Fibroblast of skin of right biceps (primary cell): Measurements from ENCODE around the gene TIE1.

Experiments used
- DNase-seq: peaks from one replicate; pipeline ENCODE4 v3.0.0-alpha.2; 2013

TIE1 gene

GRCh38 chr1:43300378-43301094 is at the start of gene TIE1:
TIE1 (plus strand) TSS chr1:43300982; CDS start chr1:43301072, 90 bp downstream.
- DNase-seq: no peak

GRCh38 chr1:43251024-43251423 is 49.8 kb upstream of the TIE1 start:
- no peak for DNase-seq

GRCh38 chr1:43252225-43252624 is 48.6 kb upstream of the TIE1 start:
- no peak for DNase-seq

GRCh38 chr1:43253173-43253572 is 47.6 kb upstream of the TIE1 start:
- no peak for DNase-seq

DNA sequence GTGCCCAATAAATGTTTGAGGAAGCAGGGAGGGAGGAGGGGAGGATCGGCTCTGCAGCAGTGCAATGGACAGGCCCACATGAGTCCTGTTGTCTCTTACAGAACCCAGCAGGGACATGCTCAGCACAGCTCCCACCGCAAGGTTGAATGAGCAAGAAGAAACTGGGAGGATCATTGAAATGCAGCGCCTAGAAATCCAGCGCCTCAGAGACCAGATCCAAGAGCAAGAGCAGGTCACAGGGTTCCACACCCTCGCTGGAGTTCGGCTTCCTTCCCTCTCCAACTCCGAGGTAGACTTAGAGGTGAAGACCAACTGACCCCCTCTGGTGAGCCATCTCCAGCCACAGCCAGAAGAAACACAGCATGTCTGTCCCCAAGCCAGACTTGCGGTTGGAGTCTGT is 46.9 kb upstream of the TIE1 start:
- DNase-seq: no peak

DNA sequence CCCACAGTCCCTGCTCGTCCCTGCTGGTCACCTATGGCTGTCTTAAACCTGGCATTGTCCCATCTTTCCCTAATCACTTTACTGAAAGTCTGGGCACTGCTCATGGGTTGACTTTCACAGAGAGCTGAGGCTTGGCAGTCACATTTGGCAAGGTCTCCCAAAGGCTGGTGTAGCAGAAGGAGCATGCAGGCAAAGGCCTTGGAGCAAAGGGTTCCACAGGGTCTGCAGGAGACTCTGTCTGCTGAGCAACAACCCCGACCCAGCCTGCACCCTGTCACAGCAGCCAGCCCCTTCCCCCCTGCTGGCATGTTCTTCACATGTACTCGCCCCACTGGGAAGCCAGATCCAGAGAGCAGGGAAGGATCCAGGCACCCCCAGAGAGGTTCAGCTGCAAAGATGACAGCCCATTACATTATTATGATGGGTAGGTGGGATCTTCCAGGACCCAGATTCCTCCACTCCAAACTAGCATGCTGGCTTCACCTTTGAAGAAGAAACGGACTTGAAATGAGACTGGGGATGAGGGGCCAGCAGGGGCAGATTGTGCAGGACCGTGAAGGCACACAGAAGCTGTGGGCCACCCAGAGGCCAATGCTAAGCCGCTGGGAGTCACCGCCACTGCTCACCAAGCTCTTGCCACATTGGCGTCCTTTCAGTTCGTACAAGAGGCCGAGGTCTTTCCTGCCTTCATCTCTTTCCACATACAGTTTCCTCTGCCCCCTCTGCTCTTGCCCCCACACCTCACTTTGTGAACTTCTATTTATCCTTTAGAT is 45.2 kb upstream of the TIE1 start:
- DNase-seq: no peak

DNA sequence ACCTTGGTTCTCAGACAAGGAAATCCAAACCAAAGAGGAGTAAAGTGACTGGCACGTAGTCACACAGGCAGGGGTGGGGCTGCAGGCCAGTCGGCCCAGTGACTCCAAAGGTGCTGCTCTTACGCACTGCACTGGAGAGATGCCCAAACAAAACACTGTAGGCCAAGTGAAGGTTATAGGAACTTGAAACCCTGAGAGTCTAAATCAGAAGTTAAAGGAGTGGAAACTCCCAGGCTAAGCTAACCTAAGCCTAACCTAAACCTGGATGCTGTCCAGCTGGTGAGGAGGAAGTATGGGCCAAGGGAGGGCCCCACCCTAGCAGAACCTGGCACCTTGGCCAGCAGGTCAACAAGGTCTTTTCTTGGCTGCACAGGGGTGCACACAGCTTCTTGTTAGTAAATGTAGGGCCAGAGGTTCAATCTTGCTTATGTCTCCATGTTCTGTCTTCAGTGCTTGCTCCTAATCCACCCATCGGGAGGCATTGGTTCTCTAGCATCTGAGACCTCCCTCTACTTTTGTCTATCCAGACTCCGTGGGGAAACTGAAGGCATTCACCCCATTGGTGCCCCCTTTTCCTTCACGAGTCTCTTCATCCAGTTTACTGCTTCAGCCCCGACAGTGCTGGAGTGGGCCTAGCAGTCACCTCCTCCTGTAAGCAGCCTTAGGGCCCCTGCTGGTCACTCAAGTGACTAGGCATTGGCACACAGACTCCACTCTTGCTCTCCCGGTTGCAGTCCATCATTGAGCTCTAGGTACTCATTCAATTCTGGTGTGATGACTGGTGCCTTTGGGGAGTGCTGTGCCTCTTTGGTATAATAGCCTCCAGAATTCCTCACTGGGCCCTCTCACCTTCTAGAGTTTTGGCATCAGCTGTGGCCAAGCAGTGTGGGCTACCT is 43.9 kb upstream of the TIE1 start:
- DNase-seq: no peak

GRCh38 chr1:43258370-43258769 is 42.4 kb upstream of the TIE1 start:
- DNase-seq: no peak

DNA sequence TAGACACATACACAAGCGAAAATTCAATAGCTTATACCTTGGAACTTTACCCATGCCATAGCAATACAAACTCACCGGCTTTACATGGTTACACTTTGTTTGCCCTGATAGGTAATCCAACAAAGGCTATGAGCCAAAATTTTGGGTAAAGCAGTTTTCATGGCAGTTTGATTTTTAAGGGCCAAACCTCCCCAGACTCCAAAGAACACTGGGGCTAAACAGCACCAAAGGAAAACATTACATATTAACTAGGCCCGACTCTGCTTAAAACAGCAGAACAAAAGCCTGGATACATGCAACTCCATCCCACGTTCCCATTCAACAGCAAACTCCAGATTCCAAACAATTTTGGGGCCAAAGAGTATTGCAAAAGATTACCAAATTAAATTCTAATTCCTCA is 35.4 kb upstream of the TIE1 start:
- no peak for DNase-seq

- no peak for DNase-seq
Observed at GRCh38 chr1:43266881-43267280, 33.9 kb upstream of the TIE1 start.

GRCh38 chr1:43267291-43267805 is 33.4 kb upstream of the TIE1 start:
- DNase-seq: peak; percentile 71

GRCh38 chr1:43267818-43268425 is 32.9 kb upstream of the TIE1 start:
- no peak for DNase-seq

- no peak for DNase-seq
Observed at GRCh38 chr1:43269627-43270375, 31.0 kb upstream of the TIE1 start, which contains the start of gene TMEM125. TMEM125 (plus strand) TSS chr1:43269983; CDS start chr1:43272723, 2,740 bp downstream.

- DNase-seq: no peak
Observed at GRCh38 chr1:43270421-43271095, 30.2 kb upstream of the TIE1 start.

GRCh38 chr1:43271186-43272118 is 29.3 kb upstream of the TIE1 start:
- DNase-seq: peak; percentile 48

DNA sequence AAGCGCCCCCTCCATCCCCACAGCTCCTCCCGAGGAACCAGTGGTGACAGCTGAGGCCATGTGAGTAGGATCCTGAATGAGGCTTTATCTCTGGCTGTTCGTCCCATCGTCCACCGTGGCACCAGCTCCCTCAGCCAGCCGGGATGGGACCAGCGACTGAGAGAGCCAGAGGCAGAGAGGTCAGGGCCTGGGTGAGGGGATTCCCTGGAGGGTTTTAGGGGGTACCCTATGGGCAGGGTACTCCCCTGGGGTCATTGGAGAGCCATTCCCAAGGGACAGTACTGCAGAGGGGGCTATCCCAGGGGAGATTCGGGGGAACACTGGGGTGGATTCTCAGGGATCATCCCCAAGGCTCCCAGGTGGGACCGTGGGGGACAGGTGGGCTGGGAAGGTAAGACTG is 28.6 kb upstream of the TIE1 start:
- no peak for DNase-seq

DNA sequence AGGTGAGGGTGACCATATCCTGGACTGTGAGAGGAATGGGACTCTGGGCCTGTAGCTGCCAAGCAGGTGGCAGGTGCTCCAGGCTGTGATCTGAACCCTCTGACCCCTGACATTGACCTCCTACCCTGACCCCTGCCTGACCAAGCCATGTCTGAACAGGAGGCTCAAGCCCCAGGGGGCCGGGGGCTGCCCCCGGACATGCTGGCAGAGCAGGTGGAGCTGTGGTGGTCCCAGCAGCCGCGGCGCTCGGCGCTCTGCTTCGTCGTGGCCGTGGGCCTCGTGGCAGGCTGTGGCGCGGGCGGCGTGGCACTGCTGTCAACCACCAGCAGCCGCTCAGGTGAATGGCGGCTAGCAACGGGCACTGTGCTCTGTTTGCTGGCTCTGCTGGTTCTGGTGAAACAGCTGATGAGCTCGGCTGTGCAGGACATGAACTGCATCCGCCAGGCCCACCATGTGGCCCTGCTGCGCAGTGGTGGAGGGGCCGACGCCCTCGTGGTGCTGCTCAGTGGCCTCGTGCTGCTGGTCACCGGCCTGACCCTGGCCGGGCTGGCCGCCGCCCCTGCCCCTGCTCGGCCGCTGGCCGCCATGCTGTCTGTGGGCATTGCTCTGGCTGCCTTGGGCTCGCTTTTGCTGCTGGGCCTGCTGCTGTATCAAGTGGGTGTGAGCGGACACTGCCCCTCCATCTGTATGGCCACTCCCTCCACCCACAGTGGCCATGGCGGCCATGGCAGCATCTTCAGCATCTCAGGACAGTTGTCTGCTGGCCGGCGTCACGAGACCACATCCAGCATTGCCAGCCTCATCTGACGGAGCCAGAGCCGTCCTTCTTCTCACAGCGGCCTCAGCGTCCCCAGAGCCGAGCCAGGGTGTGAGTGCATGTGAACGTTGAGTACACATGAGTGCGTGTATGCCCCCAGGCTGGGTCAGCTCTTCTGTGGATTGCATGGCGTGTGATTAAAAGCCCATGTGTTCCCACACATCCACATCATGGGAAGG is 27.9 kb upstream of the TIE1 start:
- DNase-seq: no peak

DNA sequence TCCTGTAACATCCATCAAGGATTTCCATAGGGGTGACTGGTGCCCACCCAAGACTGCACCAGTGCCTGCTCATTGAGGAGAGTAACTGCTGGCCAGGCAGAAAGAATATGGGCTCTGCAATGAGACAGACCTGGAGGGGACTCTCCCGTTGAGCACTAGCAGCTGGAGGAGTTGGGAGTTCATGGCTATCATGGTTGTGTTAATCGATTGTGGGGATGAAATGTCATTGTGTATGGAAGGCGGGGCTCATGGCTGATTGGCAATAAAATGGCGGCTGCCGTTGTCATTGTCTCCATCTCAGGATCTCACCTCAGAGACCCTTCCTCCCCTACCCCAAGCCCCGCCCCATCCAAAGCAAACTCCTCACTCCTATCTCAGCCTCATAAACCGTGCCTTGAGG is 27.1 kb upstream of the TIE1 start:
- no peak for DNase-seq
